GM18907 (cell line): ENCODE measurements around the gene ARF3.

Experiments
- ATAC-seq: cut with Tn5 transposase; IDR thresholded peaks from one replicate; pipeline ENCODE4 v1.9.1; 2021; ENCODE audit warnings: mild to moderate bottlenecking, moderate library complexity; ENCODE audit not compliant: unreplicated experiment

ARF3 gene

DNA sequence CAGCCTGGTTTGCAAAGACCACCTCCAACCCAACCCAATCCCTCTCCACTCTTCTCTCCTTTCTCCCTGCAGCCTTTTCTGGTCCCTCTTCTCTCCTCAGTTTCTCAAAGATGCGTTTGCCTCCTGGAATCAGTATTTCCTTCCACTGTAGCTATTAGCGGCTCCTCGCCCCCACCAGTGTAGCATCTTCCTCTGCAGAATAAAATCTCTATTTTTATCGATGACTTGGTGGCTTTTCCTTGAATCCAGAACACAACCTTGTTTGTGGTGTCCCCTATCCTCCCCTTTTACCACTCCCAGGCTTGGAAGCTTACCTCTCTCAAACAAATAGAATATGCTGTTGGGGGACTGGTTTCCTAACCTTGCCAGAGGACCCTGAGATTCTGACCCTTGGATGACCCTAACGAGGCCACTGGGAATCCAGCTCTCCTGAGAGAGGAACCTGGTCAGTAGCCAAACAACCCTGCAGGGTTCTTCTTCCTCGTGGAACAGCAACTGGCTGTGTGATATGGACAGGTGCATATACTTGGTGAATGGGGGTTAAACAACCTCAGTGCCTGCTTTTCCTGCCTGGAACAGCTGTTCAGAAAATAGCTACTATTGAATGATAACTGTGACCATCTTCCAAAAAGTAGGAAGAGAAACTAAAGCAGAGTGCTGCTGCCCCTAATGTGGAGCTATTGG lies 25.3 kb upstream of the ARF3 start:
- ATAC-seq = no peak

- no peak for ATAC-seq
These were observed 24.5 kb upstream of the ARF3 start for GRCh38 chr12:48981757-48982157.

GRCh38 chr12:48980953-48981756 lies 23.9 kb upstream of the ARF3 start:
- no peak for ATAC-seq

GRCh38 chr12:48980389-48980952 lies 23.2 kb upstream of the ARF3 start:
- no peak for ATAC-seq

- no peak for ATAC-seq
These were observed 22.5 kb upstream of the ARF3 start for GRCh38 chr12:48979602-48980388.

DNA sequence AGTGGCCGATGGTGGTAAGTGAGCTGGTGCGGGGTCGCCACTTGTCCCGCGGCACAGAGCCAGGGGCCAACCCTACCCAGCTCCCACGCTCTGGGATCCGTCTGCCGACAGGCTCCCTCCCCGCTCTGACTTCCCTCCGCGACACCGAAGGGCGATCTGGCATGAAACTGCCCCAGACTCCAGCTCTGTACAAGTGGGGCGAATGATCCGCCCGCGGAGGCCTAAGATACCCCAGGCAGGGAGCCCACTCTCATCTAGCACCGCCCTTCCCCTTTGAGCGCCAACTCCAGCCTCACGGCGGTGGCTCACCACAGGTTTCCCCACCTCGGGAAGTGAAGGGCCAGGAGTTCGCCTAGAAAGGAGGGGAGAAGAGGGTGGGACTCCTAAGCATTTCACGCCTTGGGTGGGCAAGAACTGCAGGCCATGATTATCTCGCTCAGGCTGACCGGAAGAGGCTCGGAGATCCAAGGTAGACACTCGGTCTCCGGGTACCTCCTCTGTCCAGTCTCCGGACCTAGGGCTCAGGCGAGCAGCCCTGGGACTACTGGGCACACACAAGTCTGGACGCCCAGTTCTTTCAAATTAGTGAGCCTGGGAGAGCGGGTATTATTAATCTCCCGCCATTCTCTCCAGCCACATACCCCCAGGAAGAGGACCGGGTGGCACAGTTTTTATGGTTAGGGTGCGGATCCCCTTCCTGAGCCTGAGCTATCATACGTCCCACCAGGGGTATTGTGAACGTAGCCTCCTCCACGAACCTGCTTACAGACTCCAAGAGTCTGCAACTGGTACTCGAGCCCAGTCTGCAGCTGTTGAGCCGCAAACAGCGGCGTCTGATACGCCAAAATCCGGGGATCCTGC lies 21.7 kb upstream of the ARF3 start:
- no peak for ATAC-seq

DNA sequence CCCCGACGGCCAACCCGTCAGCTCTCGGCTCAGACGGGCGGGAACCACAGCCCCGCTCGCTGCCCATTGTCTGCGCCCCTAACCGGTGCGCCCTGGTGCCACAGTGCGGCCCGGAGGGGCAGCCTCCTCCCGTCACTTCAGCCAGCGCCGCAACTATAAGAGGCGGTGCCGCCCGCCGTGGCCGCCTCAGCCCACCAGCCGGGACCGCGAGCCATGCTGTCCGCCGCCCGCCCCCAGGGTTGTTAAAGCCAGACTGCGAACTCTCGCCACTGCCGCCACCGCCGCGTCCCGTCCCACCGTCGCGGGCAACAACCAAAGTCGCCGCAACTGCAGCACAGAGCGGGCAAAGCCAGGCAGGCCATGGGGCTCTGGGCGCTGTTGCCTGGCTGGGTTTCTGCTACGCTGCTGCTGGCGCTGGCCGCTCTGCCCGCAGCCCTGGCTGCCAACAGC lies 21.0 kb upstream of the ARF3 start, which contains the start of gene WNT1:
WNT1 (plus strand) TSS at position 32 of the 450 bp plus-strand sequence; CDS start at position 361, 329 bp downstream.
- peak; percentile 6 for ATAC-seq

DNA sequence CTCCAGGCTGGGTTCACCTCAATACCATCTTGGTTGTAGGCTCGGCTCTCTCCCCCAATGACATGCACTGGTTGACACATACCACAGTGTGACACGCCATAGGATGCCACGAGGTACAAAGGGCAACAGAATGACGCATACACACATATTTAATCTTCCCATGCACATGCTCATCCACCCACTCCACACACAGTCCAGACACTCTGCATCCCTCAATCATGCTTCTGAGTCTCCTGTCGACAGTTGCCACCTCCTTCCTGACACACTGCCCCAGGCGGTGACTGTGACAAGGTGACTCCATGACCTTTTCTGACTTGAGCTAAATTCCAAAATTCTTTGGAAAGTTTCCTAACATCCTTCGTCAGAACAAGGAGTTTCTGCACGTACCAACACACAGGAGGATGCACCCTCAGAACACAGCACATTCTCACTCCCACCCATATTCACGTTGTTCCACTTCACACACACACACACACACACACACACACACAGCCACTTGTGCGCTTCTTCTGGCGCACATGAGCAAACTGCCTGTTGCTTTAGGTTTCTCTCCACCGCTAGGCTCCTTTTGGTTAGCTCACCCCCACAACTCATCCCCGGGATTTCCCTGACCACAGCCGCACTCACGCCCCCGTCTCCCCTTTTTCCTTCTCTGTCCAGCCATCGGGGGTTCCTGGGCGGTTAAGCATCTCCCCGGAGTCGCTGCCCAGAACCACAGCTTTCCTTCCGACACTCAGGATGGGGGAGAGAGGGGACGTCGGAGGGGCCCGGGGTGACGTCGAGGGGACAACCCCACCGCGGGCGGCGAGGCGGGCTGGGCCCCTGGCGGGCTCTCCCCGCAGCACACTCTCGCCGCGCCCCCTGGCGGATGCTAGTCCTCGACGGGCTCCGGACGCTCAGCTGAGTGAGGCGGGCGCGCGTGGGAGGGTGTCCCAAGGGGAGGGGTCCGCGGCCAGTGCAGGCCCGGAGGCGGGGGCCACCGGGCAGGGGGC lies 20.3 kb upstream of the ARF3 start:
- ATAC-seq = peak; percentile 40

- ATAC-seq = no peak
These were observed 16.8 kb upstream of the ARF3 start for GRCh38 chr12:48973941-48974673.

DNA sequence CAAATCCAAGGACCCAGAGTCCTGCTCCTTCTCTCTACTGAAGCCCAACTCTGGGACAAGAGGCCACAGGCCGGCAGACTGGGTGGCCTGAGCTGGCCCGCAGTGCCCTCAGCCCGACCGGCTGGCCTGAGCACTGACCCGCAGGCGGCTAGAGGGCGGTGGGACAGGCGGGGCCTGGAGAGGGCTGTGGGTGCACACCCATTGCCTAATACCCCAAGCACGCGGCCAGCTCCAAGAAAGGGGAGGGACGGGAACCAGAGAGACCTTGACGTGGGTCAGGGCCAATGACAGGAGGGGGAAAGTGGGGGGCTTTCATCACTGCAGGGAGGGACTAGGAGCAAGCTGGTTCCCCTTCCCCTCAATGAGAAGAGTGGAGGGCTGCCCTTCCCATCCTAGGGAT lies 16.2 kb upstream of the ARF3 start:
- ATAC-seq = no peak

GRCh38 chr12:48972952-48973483 lies 15.7 kb upstream of the ARF3 start:
- ATAC-seq = no peak

GRCh38 chr12:48972213-48972951 lies 15.1 kb upstream of the ARF3 start:
- no peak for ATAC-seq

- ATAC-seq = no peak
These were observed 13.5 kb upstream of the ARF3 start for GRCh38 chr12:48970702-48971334.

DNA sequence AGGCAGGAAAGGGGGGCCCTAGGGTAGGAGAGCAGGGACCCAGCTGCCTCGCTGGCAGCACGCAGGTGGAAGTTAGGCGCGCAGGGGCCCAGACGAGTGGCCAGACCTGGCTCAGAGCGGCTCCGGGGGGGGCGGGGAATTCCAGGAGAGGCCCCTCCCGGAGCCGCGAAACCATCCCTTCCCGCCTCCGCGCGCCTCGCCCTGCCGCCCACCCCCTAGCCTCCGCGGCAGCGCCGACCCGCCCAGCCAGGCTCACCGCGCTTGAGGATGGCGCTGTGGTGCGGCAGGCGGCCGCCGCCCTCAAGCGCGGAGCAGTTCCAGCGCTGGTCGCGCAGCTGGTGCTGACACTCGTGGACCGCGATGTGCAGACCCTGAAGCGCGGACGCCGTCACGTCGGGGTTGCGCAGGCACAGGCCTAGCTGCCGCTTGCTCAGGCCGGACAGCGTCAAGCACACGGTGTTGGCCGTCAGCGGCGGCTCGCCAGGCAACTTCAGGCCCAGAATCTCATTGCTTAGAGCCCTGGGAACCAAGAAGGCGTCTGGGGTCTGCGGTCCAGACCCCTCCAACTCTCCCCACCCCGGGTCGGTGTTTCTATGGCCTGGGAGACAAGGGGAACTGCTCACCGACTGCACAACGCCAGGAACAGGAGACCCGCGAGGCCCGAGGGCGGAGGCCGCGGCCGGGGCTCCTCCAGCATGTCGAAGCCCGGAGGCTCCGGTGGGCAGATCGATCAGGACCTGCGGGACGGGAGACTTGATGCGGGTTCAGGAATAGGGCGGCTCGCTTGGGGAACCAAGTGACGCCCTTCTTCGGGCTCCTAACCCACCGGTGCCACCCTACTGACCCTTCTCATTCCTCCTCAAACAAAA lies 12.8 kb upstream of the ARF3 start:
- ATAC-seq = no peak

GRCh38 chr12:48969160-48969771 lies 12.0 kb upstream of the ARF3 start:
- ATAC-seq = no peak
